Fibroblast of the aortic adventitia (primary cell): ENCODE measurements around the gene POU3F1. TPM values are rescaled to one million over a fixed set of nuclear protein-coding genes. Genes with fewer than 3 reads are reported as not detected.

Source experiments
- DNase-seq: peaks from one replicate; pipeline ENCODE4 v3.0.0-alpha.2; 2010; ENCODE audit warnings: low read depth
- H3K4me3 ChIP-seq: 2 replicates; pipeline ENCODE4 v1.5.1; 2011; ENCODE audit warnings: low read depth, mild to moderate bottlenecking, control low read depth, low read length, moderate library complexity
- total RNA-seq: library from RNA; depleted of rRNA; stranded (reverse); fragments of >200 nt; gene quantifications from 2 replicates; pipeline ENCODE4 v1.2.3, GENCODE V29; 2012; ENCODE audit warnings: low replicate concordance
- TF ChIP-seq, protein P1 (sequence below): IDR thresholded peaks from 2 replicates; pipeline ENCODE4 v1.5.1; 2011; ENCODE audit warnings: mild to moderate bottlenecking, low read length, control low read depth, inconsistent platforms; ENCODE audit not compliant: insufficient read depth

The POU3F1 gene
- total RNA-seq, 1 donor, result not detected

DNA sequence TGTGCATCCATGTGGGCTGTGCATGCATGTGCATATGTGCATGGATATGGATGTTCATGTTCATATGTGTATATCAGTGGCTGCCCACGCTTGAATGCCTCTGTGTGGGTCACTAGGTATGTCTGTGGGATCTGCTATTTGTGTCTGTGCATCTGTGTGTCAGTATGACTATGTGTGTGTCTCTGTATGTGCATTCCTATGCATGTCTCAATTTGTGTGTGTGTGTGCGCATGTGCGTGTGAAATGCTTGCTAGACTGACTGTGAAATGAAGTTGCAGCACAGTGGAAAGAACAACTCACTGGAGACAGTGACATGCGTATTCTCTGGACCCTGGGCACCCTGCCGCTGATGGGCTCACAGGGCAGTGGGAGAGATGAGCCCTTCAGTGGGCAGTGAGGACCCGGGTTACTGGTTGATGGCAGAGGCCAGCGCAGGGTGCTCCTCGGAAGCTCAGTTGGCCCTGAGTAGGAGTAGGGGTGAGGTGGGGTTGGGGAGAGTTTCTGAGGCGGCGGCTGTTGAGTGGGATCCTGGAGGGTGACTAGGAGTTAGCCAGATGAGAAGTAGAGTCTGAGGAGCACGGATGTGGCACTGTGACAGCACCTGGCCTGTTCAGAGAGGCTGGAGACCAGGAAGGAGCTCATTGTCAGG lies 43.2 kb upstream of the POU3F1 start:
- DNase-seq, result no peak
- no peak overlapping the region for H3K4me3 ChIP-seq
- TF ChIP-seq, protein P1, sequence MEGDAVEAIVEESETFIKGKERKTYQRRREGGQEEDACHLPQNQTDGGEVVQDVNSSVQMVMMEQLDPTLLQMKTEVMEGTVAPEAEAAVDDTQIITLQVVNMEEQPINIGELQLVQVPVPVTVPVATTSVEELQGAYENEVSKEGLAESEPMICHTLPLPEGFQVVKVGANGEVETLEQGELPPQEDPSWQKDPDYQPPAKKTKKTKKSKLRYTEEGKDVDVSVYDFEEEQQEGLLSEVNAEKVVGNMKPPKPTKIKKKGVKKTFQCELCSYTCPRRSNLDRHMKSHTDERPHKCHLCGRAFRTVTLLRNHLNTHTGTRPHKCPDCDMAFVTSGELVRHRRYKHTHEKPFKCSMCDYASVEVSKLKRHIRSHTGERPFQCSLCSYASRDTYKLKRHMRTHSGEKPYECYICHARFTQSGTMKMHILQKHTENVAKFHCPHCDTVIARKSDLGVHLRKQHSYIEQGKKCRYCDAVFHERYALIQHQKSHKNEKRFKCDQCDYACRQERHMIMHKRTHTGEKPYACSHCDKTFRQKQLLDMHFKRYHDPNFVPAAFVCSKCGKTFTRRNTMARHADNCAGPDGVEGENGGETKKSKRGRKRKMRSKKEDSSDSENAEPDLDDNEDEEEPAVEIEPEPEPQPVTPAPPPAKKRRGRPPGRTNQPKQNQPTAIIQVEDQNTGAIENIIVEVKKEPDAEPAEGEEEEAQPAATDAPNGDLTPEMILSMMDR, result no peak

GRCh38 chr1:38088791-38089190 lies 42.2 kb upstream of the POU3F1 start:
- H3K4me3 ChIP-seq, result no peak overlapping the region
- TF ChIP-seq, protein P1, result no peak
- no peak for DNase-seq

- TF ChIP-seq, protein P1, result no peak
- no peak for DNase-seq
- H3K4me3 ChIP-seq, result no peak overlapping the region
Measured at GRCh38 chr1:38088366-38088765, 41.8 kb upstream of the POU3F1 start.

DNA sequence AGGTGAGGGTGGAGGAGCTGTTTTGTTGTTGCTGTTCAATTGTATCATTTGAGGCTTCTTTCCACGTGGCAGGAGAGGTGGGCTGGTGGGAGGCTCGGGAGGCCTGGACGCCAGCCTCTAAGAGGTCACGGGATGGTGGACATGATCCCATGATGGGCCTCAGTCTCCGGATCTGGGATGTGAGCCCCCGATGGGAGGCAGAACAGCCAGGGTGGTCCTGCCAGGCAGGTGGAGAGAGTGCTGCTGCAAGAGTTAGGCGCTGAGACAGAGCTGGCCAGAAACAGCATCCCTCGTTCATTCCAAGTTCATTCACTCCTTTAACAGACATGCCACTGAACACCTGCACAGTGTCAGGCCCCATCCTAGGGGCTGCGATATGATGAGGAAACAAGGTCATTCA lies 41.1 kb upstream of the POU3F1 start:
- no peak for DNase-seq
- TF ChIP-seq, protein P1, result no peak
- H3K4me3 ChIP-seq, result no peak overlapping the region

- TF ChIP-seq, protein P1, result no peak
- no peak overlapping the region for H3K4me3 ChIP-seq
- DNase-seq, result no peak
Measured at GRCh38 chr1:38085666-38086330, 39.2 kb upstream of the POU3F1 start.

GRCh38 chr1:38084700-38085099 lies 38.1 kb upstream of the POU3F1 start:
- H3K4me3 ChIP-seq, result no peak overlapping the region
- DNase-seq, result no peak

More at GRCh38 chr1:38084700-38085099, 38.1 kb upstream of the POU3F1 start:
- TF ChIP-seq, protein P1, result no peak
